ENCODE results near the gene CERS5.
A peak's percentile ranks its signal among the peaks of the same experiment; 100 is the strongest.
"Not testable (repeated sequence)": the region's sequence is repeated elsewhere in the genome, so short reads cannot be mapped to it uniquely, and the experiment has no call there.

CERS5 gene

GRCh38 chr12:50174971-50175715 lies 8.0 kb upstream of the CERS5 start:
- DNase-seq: peak; percentile 74 to 88
- TF ChIP-seq GATA1 (IDR thresholded peaks at IDR 0.05; ENCODE audit: low read depth, low read length): no peak
- TF ChIP-seq POLR2A (IDR thresholded peaks at IDR 0.05; ENCODE audit: low read length): no peak

GRCh38 chr12:50166799-50167048 lies 445 bp downstream of the CERS5 start:
- no peak for DNase-seq

DNA sequence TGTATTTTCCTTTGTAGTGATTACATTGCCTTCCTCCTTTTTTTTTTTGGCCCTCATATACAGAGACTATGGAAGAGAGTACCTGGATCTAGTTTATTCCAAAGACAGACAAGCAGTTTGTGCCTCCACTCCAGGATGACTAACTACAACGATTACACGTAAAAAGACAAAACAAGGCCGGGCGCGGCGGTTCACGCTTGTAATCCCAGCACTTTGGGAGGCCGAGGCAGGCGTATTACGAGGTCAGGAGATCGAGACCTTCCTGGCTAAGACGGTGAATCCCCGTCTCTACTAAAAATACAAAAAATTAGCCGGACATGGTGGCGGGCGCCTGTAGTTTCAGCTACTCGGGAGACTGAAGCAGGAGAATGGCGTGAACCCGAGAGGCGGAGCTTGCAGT lies 2.2 kb downstream of the CERS5 start:
- no peak for DNase-seq
- TF ChIP-seq GATA1 (IDR thresholded peaks at IDR 0.05; ENCODE audit: low read depth, low read length) (no peak), POLR2A (IDR thresholded peaks at IDR 0.05; ENCODE audit: low read length) (no peak)

More at GRCh38 chr12:50166799-50167048, 445 bp downstream of the CERS5 start:
- TF ChIP-seq POLR2A (IDR thresholded peaks at IDR 0.05; ENCODE audit: low read length) (no peak), GATA1 (IDR thresholded peaks at IDR 0.05; ENCODE audit: low read depth, low read length) (no peak)

DNA sequence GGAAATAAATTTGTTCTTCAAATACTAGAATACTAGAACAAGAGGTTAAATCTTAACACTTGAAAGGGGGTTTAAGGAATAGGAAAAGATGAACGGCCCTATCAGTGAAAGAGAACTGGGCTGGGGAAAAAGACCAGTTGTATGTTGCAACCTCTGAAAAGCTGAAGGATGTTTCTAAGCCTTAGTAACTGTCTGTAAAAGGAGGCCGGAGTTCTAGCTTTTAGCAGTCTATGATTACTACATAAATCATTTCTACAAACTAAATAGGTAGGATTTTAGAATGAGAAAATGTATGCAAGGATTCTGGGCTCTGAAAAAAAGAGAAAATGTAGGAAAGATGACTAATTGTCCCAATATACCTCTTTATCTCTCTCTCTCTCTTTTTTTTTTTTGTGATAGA lies 4.9 kb downstream of the CERS5 start:
- no peak for DNase-seq

GRCh38 chr12:50160643-50161042 lies 6.5 kb downstream of the CERS5 start:
- TF ChIP-seq POLR2A (IDR thresholded peaks at IDR 0.05; ENCODE audit: low read length) (no peak), GATA1 (IDR thresholded peaks at IDR 0.05; ENCODE audit: low read depth, low read length) (no peak)
- no peak for DNase-seq

More for the DNA sequence above, 4.9 kb downstream of the CERS5 start:
- no peak for TF ChIP-seq GATA1 (IDR thresholded peaks at IDR 0.05; ENCODE audit: low read depth, low read length)

- TF ChIP-seq GATA1 (IDR thresholded peaks at IDR 0.05; ENCODE audit: low read depth, low read length): no peak
- no peak for TF ChIP-seq POLR2A (IDR thresholded peaks at IDR 0.05; ENCODE audit: low read length)
- no peak for DNase-seq
These were observed 9.9 kb downstream of the CERS5 start for GRCh38 chr12:50157259-50157658.

GRCh38 chr12:50156641-50157040 lies 10.5 kb downstream of the CERS5 start:
- TF ChIP-seq POLR2A (IDR thresholded peaks at IDR 0.05; ENCODE audit: low read length) (no peak), GATA1 (IDR thresholded peaks at IDR 0.05; ENCODE audit: low read depth, low read length) (no peak)

GRCh38 chr12:50154947-50155346 lies 12.2 kb downstream of the CERS5 start:
- not testable (repeated sequence) for DNase-seq

More at GRCh38 chr12:50156641-50157040, 10.5 kb downstream of the CERS5 start:
- no peak for DNase-seq

DNA sequence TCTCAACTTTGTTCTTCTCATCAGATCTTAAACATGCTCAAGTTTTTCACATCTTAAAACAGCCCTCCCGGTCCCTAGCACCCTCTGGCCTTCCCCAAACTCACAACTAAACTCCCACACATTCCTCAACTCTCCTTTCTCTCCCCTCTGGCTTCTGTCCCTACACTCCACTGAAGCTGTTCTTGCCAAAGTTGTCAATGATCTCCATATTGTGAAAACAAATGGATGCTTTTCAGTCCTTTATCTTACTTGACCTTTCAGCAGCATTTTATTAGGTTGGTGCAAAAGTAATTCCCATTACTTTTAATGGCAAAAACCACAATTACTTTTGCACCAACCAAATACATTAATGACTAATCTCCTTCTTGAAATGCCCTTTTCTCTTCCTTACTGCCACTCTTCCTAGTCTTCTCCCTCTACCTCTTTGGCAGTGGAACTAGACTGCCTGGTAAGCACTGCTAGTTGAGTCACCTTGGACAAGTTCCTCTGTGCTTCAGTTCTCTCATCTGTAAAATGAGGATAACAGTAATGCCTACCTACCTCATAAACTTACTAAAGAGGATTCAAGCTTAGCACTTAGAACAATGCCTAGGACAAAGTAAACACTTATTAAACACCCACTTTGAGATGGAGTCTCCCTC lies 16.0 kb downstream of the CERS5 start:
- no peak for DNase-seq
- TF ChIP-seq POLR2A (IDR thresholded peaks at IDR 0.05; ENCODE audit: low read length) (no peak), GATA1 (IDR thresholded peaks at IDR 0.05; ENCODE audit: low read depth, low read length) (no peak)

DNA sequence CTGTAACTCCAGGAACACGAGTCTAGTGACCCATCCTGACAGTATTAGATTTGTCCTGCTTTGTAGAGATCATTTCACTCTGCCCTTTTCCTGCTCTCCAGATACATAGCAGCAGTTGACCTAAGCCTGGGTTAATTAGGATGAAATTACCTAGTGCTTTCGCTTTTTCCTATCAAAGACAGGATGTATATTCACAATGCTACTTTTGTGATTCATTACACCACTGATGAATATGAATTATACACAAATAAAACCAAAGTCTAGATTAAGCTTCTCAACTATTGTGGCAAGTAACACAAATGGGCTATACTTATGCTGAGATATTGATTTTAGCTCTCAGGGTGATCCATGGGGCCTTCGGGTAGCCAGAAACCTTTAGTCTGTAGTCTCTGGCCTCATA lies 17.9 kb downstream of the CERS5 start:
- no peak for DNase-seq
- TF ChIP-seq GATA1 (IDR thresholded peaks at IDR 0.05; ENCODE audit: low read depth, low read length): no peak
- no peak for TF ChIP-seq POLR2A (IDR thresholded peaks at IDR 0.05; ENCODE audit: low read length)

DNA sequence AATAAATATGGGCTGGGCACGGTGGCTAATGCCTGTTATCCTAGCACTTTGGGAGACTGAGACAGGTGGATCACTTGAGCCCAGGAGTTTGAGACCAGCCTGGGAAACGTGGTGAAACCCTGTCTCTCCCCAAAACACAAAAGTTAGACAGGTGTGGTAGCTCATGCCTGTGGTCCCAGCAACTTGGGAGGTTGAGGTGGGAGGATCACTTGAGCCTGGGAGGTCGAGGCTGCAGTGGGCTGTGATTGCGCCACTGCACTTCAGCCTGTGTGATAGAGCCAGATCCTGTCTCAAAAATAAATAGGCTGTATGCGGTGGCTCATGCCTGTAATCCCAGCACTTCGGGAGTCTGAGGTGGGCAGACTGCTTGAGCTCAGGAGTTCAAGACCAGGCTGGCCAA lies 19.2 kb downstream of the CERS5 start:
- DNase-seq: not testable (repeated sequence)

- TF ChIP-seq GATA1 (IDR thresholded peaks at IDR 0.05; ENCODE audit: low read depth, low read length) (no peak), POLR2A (IDR thresholded peaks at IDR 0.05; ENCODE audit: low read length) (no peak)
These were observed 19.9 kb downstream of the CERS5 start for GRCh38 chr12:50147281-50147680.

GRCh38 chr12:50145439-50145838 lies 21.7 kb downstream of the CERS5 start:
- TF ChIP-seq POLR2A (IDR thresholded peaks at IDR 0.05; ENCODE audit: low read length): no peak
- no peak for TF ChIP-seq GATA1 (IDR thresholded peaks at IDR 0.05; ENCODE audit: low read depth, low read length)
- DNase-seq: no peak

More at GRCh38 chr12:50147281-50147680, 19.9 kb downstream of the CERS5 start:
- DNase-seq: no peak

GRCh38 chr12:50142993-50143392 lies 24.2 kb downstream of the CERS5 start:
- no peak for DNase-seq
- no peak for TF ChIP-seq POLR2A (IDR thresholded peaks at IDR 0.05; ENCODE audit: low read length)
- no peak for TF ChIP-seq GATA1 (IDR thresholded peaks at IDR 0.05; ENCODE audit: low read depth, low read length)

- DNase-seq: peak; percentile 47 to 66
- no peak for TF ChIP-seq POLR2A (IDR thresholded peaks at IDR 0.05; ENCODE audit: low read length)
- no peak for TF ChIP-seq GATA1 (IDR thresholded peaks at IDR 0.05; ENCODE audit: low read depth, low read length)
These were observed 34.5 kb downstream of the CERS5 start for GRCh38 chr12:50132505-50133135.
